Urinary bladder (tissue), 4 donors: Measurements from ENCODE around the gene TMEM91. TPM values are rescaled to one million over a fixed set of nuclear protein-coding genes. Genes with fewer than 3 reads are reported as not detected.
"Not testable (repeated sequence)": the region's sequence is repeated elsewhere in the genome, so short reads cannot be mapped to it uniquely, and the experiment has no call there.

Experiments
- DNase-seq: peaks from one replicate; pipeline ENCODE4 v3.0.0-alpha.2; 2015; ENCODE audit errors: extremely low spot score
- H3K27ac ChIP-seq: one replicate; pipeline ENCODE4 v1.5.1; 2013; ENCODE audit warnings: low read depth, mild to moderate bottlenecking, moderate library complexity
- H3K36me3 ChIP-seq: one replicate; pipeline ENCODE4 v1.6.1; 2013; ENCODE audit warnings: mild to moderate bottlenecking, moderate library complexity; ENCODE audit not compliant: insufficient read depth
- H3K4me1 ChIP-seq: one replicate; pipeline ENCODE4 v1.6.1; 2013; ENCODE audit warnings: mild to moderate bottlenecking, moderate library complexity; ENCODE audit not compliant: insufficient read depth
- H3K4me3 ChIP-seq: one replicate; pipeline ENCODE4 v1.5.1; 2013; ENCODE audit warnings: low read depth, low read length
- WGBS: extraction: QIAGEN DNeasy Blood & Tissue Kit; methylation state at CpG from one replicate; pipeline ENCODE4 v1.1.7; 2013; 5-methylcytosine and 5-hydroxymethylcytosine counted together
- polyA plus RNA-seq: library from polyadenylated mRNA; stranded (reverse); fragments of 200-250 nt; gene quantifications from one replicate; pipeline ENCODE4 v1.2.3, GENCODE V29; 2013
- total RNA-seq: library from RNA; depleted of rRNA; stranded (reverse); fragments of >200 nt; gene quantifications from one replicate; pipeline ENCODE4 v1.2.3, GENCODE V29; 2014
- donor health status: healthy with polysubstance abuse.
- donor health status: healthy.

The TMEM91 gene
- total and polyA plus RNA-seq, 2 donors, result 6.6 to 36.2 TPM

DNA sequence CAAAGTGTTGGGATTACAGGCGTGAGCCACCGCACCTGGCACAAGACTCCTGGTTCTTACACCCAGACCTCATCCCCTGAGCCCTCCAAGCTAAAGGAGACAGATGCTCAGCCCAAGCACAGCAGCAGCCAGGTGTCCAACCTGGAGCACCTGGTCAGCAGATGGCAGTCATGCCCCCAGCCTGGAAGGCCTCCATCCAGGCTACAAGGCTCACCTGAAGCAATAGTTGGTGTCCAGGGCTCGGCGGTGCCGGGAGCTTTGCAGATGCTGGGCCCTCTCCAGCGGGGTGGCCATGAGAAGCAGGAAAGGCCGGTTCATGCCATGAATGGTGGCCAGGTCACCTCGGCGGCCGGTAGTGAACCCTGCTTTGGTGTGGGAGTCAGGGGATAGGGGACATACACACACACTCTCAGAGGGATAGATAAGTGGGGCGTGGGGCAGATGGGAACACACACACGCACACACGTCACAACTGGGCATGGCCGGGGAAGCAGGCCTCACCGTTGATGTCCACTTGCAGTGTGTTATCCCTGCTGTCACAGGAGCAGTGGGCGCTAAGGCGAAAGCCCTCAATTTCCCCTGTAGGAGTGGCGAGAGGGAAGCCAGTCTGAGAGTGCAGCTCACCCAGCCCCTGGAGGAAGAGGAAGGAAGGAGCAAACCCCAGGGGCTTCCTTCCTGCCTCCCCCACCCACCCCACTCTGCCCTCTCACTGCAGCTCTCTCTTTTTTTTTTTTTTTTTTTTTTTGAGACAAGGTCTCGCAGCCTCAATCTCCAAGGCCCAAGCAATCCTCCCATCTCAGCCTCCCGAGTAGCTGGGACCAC, 34.5 kb upstream of the TMEM91 start:
- Histone ChIP-seq H3K27ac (no peak overlapping the region), H3K36me3 (no peaks in the 10 kb centered on the region), H3K4me3 (no peak overlapping the region), H3K4me1 (no peaks in the 10 kb centered on the region)
- WGBS, result 87% methylated on average over 20 of the region's 20 CpGs
- DNase-seq, result no peak

DNA sequence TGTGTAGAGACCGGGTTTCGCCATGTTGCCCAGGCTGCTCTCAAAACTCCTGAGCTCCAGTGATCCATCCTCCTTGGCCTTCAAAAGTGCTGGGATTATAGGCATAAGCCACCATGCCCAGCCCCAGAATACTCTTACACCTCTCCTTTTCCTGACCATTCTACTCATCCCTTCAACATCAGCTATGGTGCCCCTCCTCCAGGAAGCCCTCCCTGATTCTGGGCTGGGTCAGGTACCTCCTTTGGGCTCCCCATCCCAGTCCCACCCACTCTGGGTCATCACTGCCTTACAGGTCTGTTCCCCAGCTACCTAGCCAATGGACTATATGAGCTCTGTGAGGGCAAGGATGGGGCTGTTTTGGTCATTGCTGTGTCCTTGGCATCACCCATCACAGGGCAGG, 32.2 kb upstream of the TMEM91 start:
- WGBS, result 97% methylated on average over 2 of the region's 2 CpGs
- H3K36me3 ChIP-seq, result no peaks in the 10 kb centered on the region

DNA sequence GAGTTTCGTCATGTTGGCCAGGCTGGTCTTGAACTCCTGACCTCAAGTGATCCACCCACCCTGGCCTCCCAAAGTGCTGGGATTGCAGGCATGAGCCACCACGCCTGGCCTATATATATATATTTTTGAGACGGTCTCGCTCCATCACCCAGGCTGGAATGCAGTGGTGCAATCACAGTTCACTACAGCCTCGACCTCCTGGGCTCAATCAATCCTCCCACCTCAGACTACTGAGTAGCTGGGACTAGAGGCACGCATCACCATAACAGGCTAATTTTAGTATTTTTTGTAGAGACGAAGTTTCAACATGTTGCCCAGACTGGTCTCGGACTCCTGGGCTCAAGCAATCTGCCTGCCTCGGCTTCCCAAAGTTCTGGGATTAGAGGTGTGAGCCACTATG, 29.4 kb upstream of the TMEM91 start:
- not testable (repeated sequence) for H3K4me1 ChIP-seq, DNase-seq, H3K27ac ChIP-seq, H3K4me3 ChIP-seq, H3K36me3 ChIP-seq
- 95% methylated on average over 9 of the region's 9 CpGs for WGBS

More for the DNA sequence above, 32.2 kb upstream of the TMEM91 start:
- Histone ChIP-seq H3K4me1 (no peaks in the 10 kb centered on the region), H3K27ac (no peak overlapping the region), H3K4me3 (no peak overlapping the region)
- DNase-seq, result no peak

DNA sequence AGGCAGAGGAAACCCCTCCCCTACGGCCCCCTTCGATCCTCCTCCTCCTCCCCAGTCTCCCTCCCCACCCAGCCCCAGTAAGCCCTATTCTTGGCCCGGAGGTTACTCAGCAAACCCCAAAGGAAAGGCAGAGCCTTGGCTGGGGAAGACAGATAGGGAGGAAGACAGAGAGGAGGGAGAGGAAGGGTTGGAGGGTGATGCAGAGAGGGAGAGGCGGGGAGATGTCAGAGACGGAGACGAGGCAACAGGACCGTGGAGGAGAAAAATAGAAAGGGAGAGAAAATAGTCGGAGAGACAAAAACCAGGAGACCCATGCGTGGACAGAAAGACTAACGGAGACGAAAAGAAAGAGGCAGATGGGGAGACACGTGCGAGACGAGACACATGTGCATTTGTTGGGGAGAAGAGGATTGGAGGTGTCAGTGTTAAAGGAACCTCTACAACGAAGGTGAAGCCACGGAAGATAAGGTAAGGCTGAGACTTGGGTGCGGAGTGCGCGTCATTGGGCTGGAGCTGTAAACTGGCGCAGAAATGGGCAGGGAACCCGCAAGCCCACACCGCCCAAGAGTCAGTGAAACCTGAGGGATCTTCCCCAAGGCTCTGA, 25.5 kb upstream of the TMEM91 start:
- Histone ChIP-seq H3K36me3 (no peaks in the 10 kb centered on the region), H3K4me3 (peak overlapping the region; percentile 91), H3K4me1 (peaks cover 3% of the 10 kb centered on the region), H3K27ac (no peak overlapping the region)
- WGBS, result 3% methylated on average over 22 of the region's 22 CpGs
- no peak for DNase-seq

DNA sequence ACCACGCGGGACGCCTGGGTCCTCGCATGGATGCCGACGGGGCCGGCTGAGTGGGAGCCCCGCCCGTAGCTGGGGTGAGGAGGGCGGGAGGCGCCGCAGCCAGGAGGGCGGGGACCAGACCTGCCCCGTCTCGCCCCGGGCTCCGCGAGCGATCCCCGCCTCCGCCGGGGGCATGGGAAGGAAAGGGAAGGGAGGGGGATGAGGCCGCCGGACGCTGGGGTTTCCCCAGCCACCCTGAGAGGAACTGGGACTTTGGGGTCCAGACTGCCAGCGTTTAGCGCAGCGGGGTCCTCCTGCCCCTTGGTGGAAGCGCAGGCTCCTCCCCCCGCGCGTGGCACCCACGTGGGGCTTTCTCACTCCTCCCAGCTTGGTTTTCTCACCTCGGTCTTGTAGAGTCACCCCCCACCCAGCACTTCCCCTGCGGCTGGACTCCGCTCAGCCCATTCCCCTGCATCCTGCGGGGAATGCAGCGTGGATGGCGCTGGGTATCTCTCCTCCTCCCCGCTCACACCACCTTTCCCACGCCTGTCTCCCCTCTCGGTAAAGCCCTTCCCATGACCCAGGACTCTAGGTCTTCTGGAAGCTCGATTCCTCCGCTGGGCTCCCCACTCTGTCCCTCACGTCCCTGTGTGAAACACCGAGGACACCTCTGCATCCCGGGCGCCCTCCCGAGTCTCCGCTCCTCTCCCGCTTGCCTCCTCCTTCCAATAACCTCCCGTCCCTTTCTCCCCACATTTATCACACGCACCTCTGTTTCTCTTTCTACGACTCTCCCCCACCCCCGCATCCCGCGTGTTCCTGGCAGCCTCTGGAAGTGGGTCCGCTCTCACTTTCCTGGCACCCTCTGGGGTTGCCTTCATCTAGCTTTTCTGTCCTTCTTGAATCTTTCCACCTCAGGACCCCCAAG, 24.7 kb upstream of the TMEM91 start:
- DNase-seq, result no peak
- Histone ChIP-seq H3K4me1 (peaks cover 3% of the 10 kb centered on the region), H3K27ac (no peak overlapping the region), H3K4me3 (peak overlapping the region; percentile 91), H3K36me3 (no peaks in the 10 kb centered on the region)
- under 1% methylated on average over 58 of the region's 58 CpGs for WGBS

DNA sequence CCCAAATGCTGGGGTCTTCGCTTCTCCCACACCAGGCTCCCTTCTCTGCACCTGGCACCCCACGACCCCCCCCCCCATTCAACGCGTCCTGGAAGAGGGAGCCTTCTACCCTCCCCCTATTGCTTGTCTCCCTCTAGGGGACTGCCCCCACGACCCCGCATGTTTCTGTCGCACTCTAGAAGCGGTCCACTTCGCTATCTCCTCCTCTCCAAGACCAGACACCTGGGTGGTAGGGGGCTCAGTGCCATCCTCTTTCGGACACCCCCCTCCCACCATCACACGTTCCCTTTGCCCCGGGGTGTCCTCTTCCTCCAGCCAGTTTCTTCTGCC, 24.1 kb upstream of the TMEM91 start:
- Histone ChIP-seq H3K4me1 (peaks cover 3% of the 10 kb centered on the region), H3K27ac (no peak overlapping the region)

DNA sequence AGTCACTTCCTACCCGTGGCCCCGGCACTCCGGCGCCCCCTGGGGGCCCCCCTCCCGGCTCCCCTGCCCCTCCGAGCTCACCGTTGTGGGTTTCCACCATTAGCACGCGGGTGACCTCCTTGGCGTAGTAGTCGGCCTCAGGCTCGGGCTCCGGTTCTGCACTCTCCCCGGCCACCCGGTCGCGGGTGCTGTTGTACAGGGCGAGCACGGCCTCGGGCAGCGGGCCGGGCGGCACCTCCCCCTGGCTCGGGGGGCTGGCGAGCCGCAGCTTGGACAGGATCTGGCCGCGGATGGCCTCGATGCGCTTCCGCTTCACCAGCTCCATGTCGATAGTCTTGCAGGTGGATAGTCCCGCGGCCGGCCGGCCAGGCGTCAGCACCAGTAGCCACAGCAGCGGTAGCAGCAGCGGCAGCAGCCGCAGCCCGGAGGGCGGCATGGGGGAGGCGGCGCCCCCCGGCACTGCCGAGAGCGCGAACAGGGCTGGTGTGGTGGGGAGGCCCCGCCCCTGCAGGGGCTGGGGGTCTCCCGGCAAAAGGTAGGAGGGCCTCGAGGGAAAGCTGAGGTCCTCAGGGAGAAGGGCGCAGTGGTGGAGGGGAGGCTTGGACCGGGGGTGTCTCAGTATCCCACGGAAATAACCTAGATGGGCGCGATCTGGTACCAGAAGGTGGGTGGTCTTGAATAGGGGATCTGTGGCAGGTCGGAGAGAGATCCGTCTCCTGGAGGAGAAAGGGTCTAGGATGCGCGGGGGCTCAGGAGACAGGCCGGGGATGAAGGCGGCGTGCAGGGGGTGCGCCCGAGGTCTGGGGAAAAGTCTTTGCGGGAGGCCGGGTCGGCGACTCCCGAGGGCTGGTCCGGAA, 23.5 kb upstream of the TMEM91 start:
- under 1% methylated on average over 71 of the region's 71 CpGs for WGBS
- Histone ChIP-seq H3K4me1 (peaks cover 3% of the 10 kb centered on the region), H3K27ac (peak overlapping the region; percentile 75), H3K4me3 (peak overlapping the region; percentile 91), H3K36me3 (no peaks in the 10 kb centered on the region)
- DNase-seq, result no peak

More for the DNA sequence above, 24.1 kb upstream of the TMEM91 start:
- H3K36me3 ChIP-seq, result no peaks in the 10 kb centered on the region
- WGBS, result under 1% methylated on average over 12 of the region's 12 CpGs
- H3K4me3 ChIP-seq, result peak overlapping the region; percentile 91
- no peak for DNase-seq

DNA sequence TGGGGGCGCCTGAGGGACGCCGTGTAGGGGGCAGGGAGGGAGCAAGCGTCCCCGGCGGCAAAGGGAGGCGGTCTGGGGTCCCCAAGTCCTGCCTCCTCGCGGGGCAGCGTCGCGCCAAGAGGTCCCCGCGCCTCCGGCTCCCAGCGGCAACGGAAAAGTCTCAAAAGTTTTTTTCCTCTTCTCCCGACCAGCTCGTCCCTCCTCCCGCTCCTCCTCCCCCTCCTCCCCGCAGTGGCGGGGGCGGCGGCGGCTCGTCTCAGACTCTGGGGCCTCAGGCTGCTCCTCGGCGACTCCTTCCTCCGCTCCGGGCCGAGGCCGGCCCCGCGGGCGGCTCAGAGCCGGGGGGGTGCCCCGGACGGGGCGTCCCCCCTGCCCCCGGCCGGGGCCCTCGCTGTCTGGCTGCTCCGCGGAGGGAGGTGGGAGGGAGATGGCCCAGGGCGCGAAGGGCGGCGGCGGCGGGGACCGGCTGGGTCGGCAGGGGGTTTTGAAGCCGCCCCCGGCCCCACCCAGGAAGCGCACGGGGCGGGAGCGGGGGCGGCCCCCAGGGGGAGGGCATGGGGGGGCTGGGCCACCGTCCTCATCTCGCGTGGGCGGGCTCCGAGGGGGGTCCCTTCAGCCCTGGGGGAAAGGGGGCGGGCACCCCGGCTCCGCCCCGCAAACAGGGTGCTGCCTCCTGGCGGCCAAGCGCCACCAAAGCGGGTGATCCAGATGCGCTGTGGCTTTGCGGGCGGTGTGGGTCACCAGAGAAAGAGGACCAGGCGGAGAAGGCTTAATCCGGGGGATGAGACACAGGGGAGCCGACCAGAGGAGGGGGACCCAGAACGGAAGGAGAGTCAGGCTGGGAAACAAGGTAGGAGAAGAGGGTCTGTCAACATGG, 22.6 kb upstream of the TMEM91 start, which contains the start of gene TGFB1:
Gene TGFB1, minus strand, starts transcription at position 457 of the 877 bp plus-strand sequence. CDS start 878 bp downstream, outside the sequence.
- H3K4me1 ChIP-seq, result peaks cover 3% of the 10 kb centered on the region

DNA sequence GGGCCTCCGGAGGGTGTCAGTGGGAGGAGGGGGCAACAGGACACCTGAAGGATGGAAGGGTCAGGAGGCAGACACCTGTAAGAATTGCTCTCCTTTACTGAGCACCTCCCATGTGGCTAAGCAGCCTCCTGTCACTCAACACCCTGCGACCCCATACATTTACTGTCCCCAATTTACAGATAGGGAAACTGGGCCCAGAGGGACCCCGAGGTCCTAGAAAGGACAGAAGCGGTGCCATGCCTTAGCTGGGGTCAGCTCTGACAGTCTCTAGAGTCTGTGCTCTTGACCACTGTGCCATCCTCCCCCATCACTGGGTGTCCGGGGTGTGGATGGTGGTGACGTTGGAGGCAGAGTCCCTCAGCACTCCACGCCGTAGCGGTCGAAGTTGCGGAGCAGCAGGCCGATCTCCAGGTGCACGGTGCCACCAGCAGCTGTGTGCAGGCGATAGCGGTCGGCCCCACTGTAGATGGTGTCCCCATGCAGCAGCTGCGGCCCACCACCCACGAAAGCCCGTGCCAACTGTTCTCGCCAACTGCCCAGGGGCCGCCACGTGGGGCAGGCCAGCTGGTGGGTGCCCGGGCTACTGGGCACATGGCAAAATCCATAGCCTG, 21.9 kb upstream of the TMEM91 start:
- 87% methylated on average over 23 of the region's 23 CpGs for WGBS
- peak overlapping the region; percentile 91 for H3K4me3 ChIP-seq
- H3K4me1 ChIP-seq, result peaks cover 3% of the 10 kb centered on the region
- DNase-seq, result no peak
- no peaks in the 10 kb centered on the region for H3K36me3 ChIP-seq
- H3K27ac ChIP-seq, result peak overlapping the region; percentile 54

More for the DNA sequence above, 22.6 kb upstream of the TMEM91 start, which contains the start of gene TGFB1:
- no peak for DNase-seq
- Histone ChIP-seq H3K36me3 (no peaks in the 10 kb centered on the region), H3K27ac (peak within 1 kb of the TSS; percentile 75), H3K4me3 (peak within 1 kb of the TSS; percentile 91)
- WGBS, result 1% methylated on average over 78 of the region's 78 CpGs

DNA sequence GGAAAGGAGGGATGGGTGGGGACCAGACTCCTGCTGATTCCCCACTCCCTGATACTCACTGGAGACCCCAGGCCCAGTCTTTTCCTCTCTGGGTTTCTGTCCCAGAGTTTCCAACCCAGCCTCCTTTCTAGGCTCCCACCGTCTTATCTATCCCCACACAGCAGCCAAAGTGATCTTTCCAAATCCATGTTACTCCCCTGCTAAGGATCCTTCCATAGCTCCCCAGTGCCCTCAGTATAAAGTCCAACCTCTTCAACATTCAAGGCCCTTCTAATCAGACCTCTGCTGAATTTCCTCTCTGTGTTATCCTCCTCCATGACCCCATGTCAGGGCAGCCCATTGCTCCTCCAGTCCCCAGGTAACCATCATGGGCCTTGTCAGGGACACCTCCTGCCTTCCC, 21.3 kb upstream of the TMEM91 start:
- no peak for DNase-seq
- Histone ChIP-seq H3K4me3 (no peak overlapping the region), H3K36me3 (no peaks in the 10 kb centered on the region), H3K27ac (no peak overlapping the region), H3K4me1 (no peaks in the 10 kb centered on the region)
- 83% methylated on average over 1 of the region's 1 CpG for WGBS

DNA sequence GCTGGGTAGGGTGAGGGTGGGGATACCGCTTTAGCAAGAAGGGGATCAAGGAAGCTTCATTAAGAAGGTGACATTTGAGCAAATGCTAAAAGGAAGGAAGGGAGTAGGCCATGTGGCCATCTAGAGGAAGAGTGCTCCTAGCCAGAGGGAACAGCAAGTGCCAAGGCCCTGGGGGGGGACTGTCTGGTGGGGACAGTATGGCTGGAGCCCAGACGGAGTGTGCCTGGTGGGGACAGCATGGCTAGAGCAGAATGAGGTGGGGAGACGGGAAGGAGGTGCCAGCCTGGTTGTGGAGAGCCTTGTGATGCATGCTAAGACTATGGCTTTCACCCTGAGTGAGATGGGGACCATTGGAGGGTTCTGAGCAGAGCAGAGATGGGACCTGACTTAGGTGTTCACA, 20.5 kb upstream of the TMEM91 start:
- Histone ChIP-seq H3K4me1 (no peaks in the 10 kb centered on the region), H3K4me3 (no peak overlapping the region), H3K27ac (no peak overlapping the region), H3K36me3 (no peaks in the 10 kb centered on the region)
- 79% methylated on average over 3 of the region's 3 CpGs for WGBS
- DNase-seq, result no peak
